Stimulated activated CD4-positive, alpha-beta T cell treated with anti-CD3 and anti-CD28 coated beads, Interleukin-12 subunit alpha, Interleukin-12 subunit beta, amount 100 ng/mL, for 4 hours (primary cell): ENCODE results near the gene HOXB7.

Experiments
- DNase-seq: peaks from one replicate; pipeline ENCODE4 v3.0.0-alpha.2; 2020

HOXB7 gene

GRCh38 chr17:48636177-48637018, 25.6 kb upstream of the HOXB7 start:
- DNase-seq, result peak; percentile 66

GRCh38 chr17:48634493-48635208, 23.8 kb upstream of the HOXB7 start:
- DNase-seq, result no peak

- no peak for DNase-seq
These were observed 22.5 kb upstream of the HOXB7 start for GRCh38 chr17:48633266-48633677.

GRCh38 chr17:48632579-48633265, 21.9 kb upstream of the HOXB7 start:
- DNase-seq, result no peak

- DNase-seq, result no peak
These were observed 21.1 kb upstream of the HOXB7 start for GRCh38 chr17:48631693-48632578.

- DNase-seq, result no peak
These were observed 20.3 kb upstream of the HOXB7 start for GRCh38 chr17:48630925-48631692.

- no peak for DNase-seq
These were observed 19.4 kb upstream of the HOXB7 start for GRCh38 chr17:48630009-48630924.

- DNase-seq, result no peak
These were observed 18.6 kb upstream of the HOXB7 start for GRCh38 chr17:48629411-48629759.

GRCh38 chr17:48628649-48629410, 18.0 kb upstream of the HOXB7 start:
- no peak for DNase-seq

GRCh38 chr17:48627623-48628521, 17.1 kb upstream of the HOXB7 start:
- no peak for DNase-seq

GRCh38 chr17:48627118-48627597, 16.3 kb upstream of the HOXB7 start:
- no peak for DNase-seq

- peak; percentile 57 for DNase-seq
These were observed 15.7 kb upstream of the HOXB7 start, which contains the start of gene HOXB9 for GRCh38 chr17:48626245-48627117. Gene HOXB9, minus strand, starts transcription at chr17:48626358. Its CDS starts 89 bp downstream, at chr17:48626269.

GRCh38 chr17:48625495-48626244, 14.9 kb upstream of the HOXB7 start:
- DNase-seq, result peak; percentile 50

- no peak for DNase-seq
These were observed 14.0 kb upstream of the HOXB7 start for GRCh38 chr17:48624544-48625494.

GRCh38 chr17:48624118-48624517, 13.3 kb upstream of the HOXB7 start:
- no peak for DNase-seq

GRCh38 chr17:48623583-48623982, 12.8 kb upstream of the HOXB7 start:
- DNase-seq, result no peak
